ENCODE results near the gene ZNF132. TPM values are rescaled to one million over a fixed set of nuclear protein-coding genes. Genes with fewer than 3 reads are reported as not detected.
"Not testable (repeated sequence)": the region's sequence is repeated elsewhere in the genome, so short reads cannot be mapped to it uniquely, and the experiment has no call there.

ZNF132 gene
- 3.5 TPM in 2 replicates for total RNA-seq
- long read RNA-seq, transcript ZNF132-201 (3 exons, 3,031 nt), result major isoform, 15 of 15 reads
- long read RNA-seq, partial matches to known transcripts, result 0 of 15 reads
- long read RNA-seq, other reads (novel, unspliced or antisense), result 0 of 15 reads

DNA sequence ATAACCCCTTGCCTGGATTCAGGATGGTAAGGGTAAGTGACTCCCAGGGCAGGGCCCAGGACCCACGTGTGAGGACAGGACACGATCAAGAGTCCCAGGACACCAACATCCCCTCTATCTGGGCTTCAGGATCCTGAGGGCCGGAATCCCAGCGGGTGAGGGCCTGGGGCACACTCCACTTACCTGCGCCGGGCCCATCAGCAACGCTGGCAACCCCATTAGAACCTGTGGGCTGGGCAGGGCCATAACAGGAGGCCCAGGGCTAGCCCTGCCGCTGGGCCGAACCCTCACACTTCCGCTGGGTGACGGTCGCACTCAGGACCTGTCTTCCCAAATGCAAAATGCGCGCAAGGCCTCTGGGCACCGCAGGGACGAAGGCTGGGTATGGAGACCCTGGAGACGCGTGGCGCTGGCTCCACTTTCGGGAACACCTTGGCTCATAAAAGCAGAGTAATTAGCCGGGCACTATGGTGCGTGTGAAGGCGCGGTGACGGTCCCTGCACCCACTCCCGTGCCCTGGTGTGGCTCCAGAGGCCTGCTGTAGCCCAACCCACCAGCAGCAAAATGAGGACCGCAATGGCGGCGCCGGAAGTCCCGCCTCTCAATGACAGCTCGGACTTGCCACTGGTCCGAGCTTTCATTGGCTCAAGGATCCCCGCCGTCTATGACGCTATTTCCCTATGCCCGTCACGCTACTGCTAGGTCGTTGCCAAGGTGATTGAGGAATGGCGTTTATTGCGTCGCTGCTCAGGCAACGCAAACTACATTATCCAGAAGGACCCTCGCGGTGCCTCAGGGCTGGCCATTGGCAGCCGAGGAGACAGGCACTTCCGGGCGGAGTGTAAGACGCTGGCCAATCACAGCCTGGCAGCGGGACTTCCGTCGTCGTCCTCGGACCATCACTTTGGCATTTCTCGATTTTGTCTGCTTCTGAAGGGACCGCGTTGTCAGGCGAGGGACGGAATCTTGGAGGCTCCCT lies at the start of gene ZNF132:
TSS of gene ZNF132 (minus strand) at position 578 of the 979 bp plus-strand sequence. CDS start at position 246, 332 bp downstream.
- H3K27ac Mint-ChIP-seq, result peak within 1 kb of the TSS; percentile 84
- H3K4me3 Mint-ChIP-seq (ENCODE audit: low read depth), result peak within 1 kb of the TSS; percentile 81
- H3K4me1 Mint-ChIP-seq (ENCODE audit: low read depth), result peaks cover 3% of the 10 kb centered on the region
- peaks cover 40% of the 10 kb centered on the region for H3K36me3 Mint-ChIP-seq (ENCODE audit: insufficient read depth)
- TF ChIP-seq, protein P1, sequence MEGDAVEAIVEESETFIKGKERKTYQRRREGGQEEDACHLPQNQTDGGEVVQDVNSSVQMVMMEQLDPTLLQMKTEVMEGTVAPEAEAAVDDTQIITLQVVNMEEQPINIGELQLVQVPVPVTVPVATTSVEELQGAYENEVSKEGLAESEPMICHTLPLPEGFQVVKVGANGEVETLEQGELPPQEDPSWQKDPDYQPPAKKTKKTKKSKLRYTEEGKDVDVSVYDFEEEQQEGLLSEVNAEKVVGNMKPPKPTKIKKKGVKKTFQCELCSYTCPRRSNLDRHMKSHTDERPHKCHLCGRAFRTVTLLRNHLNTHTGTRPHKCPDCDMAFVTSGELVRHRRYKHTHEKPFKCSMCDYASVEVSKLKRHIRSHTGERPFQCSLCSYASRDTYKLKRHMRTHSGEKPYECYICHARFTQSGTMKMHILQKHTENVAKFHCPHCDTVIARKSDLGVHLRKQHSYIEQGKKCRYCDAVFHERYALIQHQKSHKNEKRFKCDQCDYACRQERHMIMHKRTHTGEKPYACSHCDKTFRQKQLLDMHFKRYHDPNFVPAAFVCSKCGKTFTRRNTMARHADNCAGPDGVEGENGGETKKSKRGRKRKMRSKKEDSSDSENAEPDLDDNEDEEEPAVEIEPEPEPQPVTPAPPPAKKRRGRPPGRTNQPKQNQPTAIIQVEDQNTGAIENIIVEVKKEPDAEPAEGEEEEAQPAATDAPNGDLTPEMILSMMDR (IDR thresholded peaks at IDR 0.05; ENCODE audit: unreplicated experiment), result no peak
- DNase-seq (ENCODE audit: low spot score, unreplicated experiment), result peak; percentile 53
- peaks cover 46% of the 10 kb centered on the region for H3K9me3 Mint-ChIP-seq (ENCODE audit: low read depth)
- H3K27me3 Mint-ChIP-seq, result peaks cover 27% of the 10 kb centered on the region

DNA sequence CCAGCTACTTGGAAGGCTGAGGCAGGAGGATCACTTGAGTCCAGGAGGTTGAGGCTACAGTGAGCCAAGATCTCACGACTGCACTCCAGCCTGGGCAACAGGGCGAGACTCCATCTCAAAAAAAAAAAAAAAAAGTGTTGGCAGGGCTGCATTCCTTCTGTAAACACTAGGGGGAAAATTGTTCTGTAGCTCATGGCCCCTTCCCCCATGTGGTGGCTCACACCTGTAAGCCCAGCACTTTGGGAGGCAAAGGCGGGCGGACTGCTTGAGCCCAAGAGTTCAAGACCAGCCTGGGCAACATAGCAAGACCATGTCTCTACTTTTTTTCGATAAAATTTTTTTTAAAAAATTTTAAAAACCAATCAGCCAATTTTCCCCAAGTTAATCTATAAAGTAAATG lies 44.4 kb upstream of the ZNF132 start:
- H3K4me1 Mint-ChIP-seq (ENCODE audit: low read depth); H3K27ac Mint-ChIP-seq; H3K36me3 Mint-ChIP-seq (ENCODE audit: insufficient read depth); H3K4me3 Mint-ChIP-seq (ENCODE audit: low read depth); H3K9me3 Mint-ChIP-seq (ENCODE audit: low read depth); H3K27me3 Mint-ChIP-seq; DNase-seq (ENCODE audit: low spot score, unreplicated experiment): not testable (repeated sequence)
- TF ChIP-seq, protein P1 (IDR thresholded peaks at IDR 0.05; ENCODE audit: unreplicated experiment), result peak; percentile 15

DNA sequence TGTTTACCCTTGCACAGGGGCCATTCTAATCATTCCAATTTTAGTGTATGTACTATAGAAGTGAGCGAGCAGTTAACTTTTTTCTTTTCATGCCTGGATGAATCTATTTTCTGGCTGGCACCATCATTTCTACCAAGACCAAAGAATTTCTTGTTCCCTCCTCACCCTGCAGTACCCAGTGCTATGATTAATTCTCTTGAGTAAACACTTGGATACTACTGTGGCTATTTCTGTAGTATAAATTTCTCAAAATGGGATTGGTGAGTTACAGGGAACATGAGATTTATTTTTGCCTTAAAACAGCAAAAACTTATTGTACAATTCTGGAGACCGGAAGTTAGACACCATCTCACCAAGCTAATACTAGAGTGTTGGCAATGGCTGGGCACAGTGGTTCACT lies 43.8 kb upstream of the ZNF132 start:
- H3K27me3 Mint-ChIP-seq, result no peaks in the 10 kb centered on the region
- H3K4me3 Mint-ChIP-seq (ENCODE audit: low read depth), result no peak overlapping the region
- H3K9me3 Mint-ChIP-seq (ENCODE audit: low read depth), result no peaks in the 10 kb centered on the region
- DNase-seq (ENCODE audit: low spot score, unreplicated experiment), result no peak
- H3K36me3 Mint-ChIP-seq (ENCODE audit: insufficient read depth), result no peaks in the 10 kb centered on the region
- TF ChIP-seq, protein P1 (IDR thresholded peaks at IDR 0.05; ENCODE audit: unreplicated experiment), result no peak
- H3K27ac Mint-ChIP-seq, result no peak overlapping the region
- peaks cover 2% of the 10 kb centered on the region for H3K4me1 Mint-ChIP-seq (ENCODE audit: low read depth)

DNA sequence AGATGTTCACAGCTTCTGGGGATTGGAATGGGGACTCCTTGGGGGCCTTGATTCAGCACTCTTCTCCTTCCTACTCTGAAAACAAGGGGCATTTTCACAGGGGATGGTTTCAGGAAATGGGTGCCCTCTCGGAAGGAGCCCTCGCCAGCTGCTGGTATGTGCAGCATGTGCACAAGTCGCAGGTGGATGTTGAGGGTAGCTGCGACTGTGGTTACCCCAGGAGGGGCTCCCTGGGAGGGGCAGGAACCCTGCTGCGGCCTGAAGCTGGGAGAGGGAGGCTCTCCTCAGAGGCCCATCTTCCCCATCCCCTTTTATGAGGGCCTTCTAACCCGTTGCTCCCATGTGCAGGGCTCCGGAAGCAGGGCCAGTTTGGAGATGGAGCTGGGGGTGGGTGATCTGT lies 42.4 kb upstream of the ZNF132 start:
- Mint-ChIP-seq H3K27me3 (no peaks in the 10 kb centered on the region), H3K9me3 (ENCODE audit: low read depth) (no peaks in the 10 kb centered on the region), H3K27ac (peak overlapping the region; percentile 46), H3K4me1 (ENCODE audit: low read depth) (peaks cover 2% of the 10 kb centered on the region), H3K36me3 (ENCODE audit: insufficient read depth) (no peaks in the 10 kb centered on the region), H3K4me3 (ENCODE audit: low read depth) (no peak overlapping the region)
- DNase-seq (ENCODE audit: low spot score, unreplicated experiment), result no peak
- TF ChIP-seq, protein P1 (IDR thresholded peaks at IDR 0.05; ENCODE audit: unreplicated experiment), result no peak

DNA sequence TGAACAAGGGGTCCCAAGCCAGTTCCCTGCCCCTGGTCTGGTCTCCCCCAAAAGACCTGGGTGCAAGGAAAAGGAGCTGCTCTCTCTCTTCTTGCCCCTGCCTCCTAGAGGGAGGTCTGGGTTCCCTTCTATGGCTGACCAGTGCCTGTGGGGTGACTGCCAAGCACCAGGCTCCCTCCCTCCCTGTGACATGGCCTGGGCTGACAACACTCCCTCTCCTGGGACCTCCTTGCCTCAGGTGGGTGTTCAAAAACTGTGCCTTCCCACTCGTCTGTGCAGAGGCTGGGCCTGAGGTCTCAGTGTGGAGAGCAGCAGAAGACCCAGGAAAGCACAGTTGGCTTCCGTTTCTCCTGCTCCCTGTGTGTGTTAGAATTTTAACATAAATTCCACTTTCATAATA lies 40.9 kb upstream of the ZNF132 start:
- Mint-ChIP-seq H3K4me3 (ENCODE audit: low read depth) (no peak overlapping the region), H3K4me1 (ENCODE audit: low read depth) (peaks cover 7% of the 10 kb centered on the region), H3K36me3 (ENCODE audit: insufficient read depth) (no peaks in the 10 kb centered on the region), H3K27ac (no peak overlapping the region), H3K27me3 (no peaks in the 10 kb centered on the region), H3K9me3 (ENCODE audit: low read depth) (no peaks in the 10 kb centered on the region)
- no peak for DNase-seq (ENCODE audit: low spot score, unreplicated experiment)
- TF ChIP-seq, protein P1 (IDR thresholded peaks at IDR 0.05; ENCODE audit: unreplicated experiment), result no peak
